Transverse colon (tissue), 4 donors: ENCODE results near the gene ZNF296.

Experiments used
- CTCF ChIP-seq, 5 experiments: fragments of 200-600 bp in 3 of 5; fragments of 450-650 bp in 2 of 5; sonication (generic) in 3 of 5; IDR thresholded peaks; 1 replicate in 2 of 5; 2 replicates in 3 of 5; pipeline ENCODE4 v1.5.1; 2016 to 2017; ENCODE audit warnings: antibody characterized with exemption in 5 of 5, inconsistent platforms in 3 of 5, mild to moderate bottlenecking in 2 of 5, moderate library complexity in 1 of 5
- EP300 ChIP-seq: sonication (generic); formaldehyde crosslinking; IDR thresholded peaks from one replicate; pipeline ENCODE4 v1.6.1; 2017; ENCODE audit warnings: antibody characterized with exemption, low read depth
- POLR2A ChIP-seq: fragments of 450-650 bp; IDR thresholded peaks from one replicate; pipeline ENCODE4 v1.6.1; 2016; ENCODE audit warnings: antibody characterized with exemption, mild to moderate bottlenecking, moderate library complexity
- POLR2AphosphoS5 ChIP-seq, 3 donors: sonication (generic); formaldehyde crosslinking; IDR thresholded peaks; one replicate each; pipeline ENCODE4 v1.6.1; 2016; ENCODE audit warnings: antibody characterized with exemption in 3 of 3

DNA sequence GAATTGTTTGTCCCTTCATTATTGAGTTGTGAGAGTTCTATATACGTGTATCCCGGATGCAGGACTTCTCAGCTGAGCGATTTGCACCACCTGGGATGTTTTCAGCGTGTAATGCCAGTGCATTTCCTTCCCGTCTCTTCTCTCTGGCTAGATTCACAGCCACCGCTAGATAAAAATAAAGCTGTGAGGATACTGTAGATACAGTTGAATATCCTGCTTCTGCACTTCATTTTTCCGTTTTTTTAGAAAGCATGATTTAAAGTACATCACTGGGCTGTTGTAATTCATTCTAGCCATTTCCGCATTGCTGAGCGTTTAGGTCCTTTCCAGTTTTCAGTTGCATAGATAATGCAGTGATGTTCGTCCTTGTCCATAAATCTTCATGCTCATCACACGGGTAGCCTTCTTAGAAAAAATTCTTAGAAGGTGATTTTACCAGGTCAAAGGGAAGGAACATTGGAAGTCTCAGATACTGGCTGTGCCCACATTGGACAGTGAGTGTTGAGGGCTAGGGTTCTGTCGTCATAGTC, 31.4 kb upstream of the ZNF296 start:
- TF ChIP-seq POLR2AphosphoS5 (IDR thresholded peaks at IDR 0.05) (no peak), CTCF (IDR thresholded peaks at IDR 0.05) (no peak), POLR2A (no peak), EP300 (no peak)
